Caco-2 (cell line): ENCODE measurements around the gene ATP9B. TPM values are rescaled to one million over a fixed set of nuclear protein-coding genes. Genes with fewer than 3 reads are reported as not detected.

ENCODE experiments used
- BruUV-seq: library from RNA; stranded (reverse); fragments of 400-500 nt; replicated peaks from 2 replicates; lab custom pipeline; 2021; lab: Mats Ljungman, UMichigan
- CTCF ChIA-PET: fragments of 300-600 bp; sonication (Branson Sonifier 250); formaldehyde crosslinking; loops from one replicate; lab custom pipeline; 2022; ENCODE audit warnings: antibody characterized with exemption; lab: Charles Lee
- POLR2A ChIA-PET: fragments of 300-600 bp; sonication (Branson Sonifier 250); formaldehyde crosslinking; loops from one replicate; lab custom pipeline; 2022; ENCODE audit warnings: antibody characterized with exemption; lab: Charles Lee
- DNase-seq, 2 experiments: peaks; one replicate each; pipeline versions ENCODE4 v3.0.0 to v3.0.0-alpha.2; 2020 to 2022
- H3K27me3 ChIP-seq: replicated peaks from 2 replicates; pipeline ENCODE4 v1.6.0; 2011; ENCODE audit warnings: low read length; ENCODE audit not compliant: control insufficient read depth, insufficient read depth
- H3K36me3 ChIP-seq: 2 replicates; pipeline ENCODE4 v1.5.1; 2011; ENCODE audit warnings: low read length; ENCODE audit not compliant: control insufficient read depth, insufficient read depth
- H3K4me1 ChIP-seq: fragments of 250-450 bp; sonication (Bioruptor Pico); 2 replicates; pipeline ENCODE4 v1.5.1; 2020; ENCODE audit warnings: mild to moderate bottlenecking
- H3K4me3 ChIP-seq: 2 replicates; pipeline ENCODE4 v1.5.1; 2011; ENCODE audit warnings: low read depth, mild to moderate bottlenecking, control low read depth, low read length
- H3K9me3 ChIP-seq: fragments of 250-450 bp; sonication (Bioruptor Pico); 2 replicates; pipeline ENCODE4 v1.5.1; 2020; ENCODE audit warnings: mild to moderate bottlenecking, moderate library complexity
- H3K27ac Mint-ChIP-seq: one replicate; pipeline ENCODE4 v1.8.0; 2022; ENCODE audit warnings: mixed read lengths; ENCODE audit not compliant: unreplicated experiment
- H3K27me3 Mint-ChIP-seq: one replicate; pipeline ENCODE4 v1.8.0; 2022; ENCODE audit warnings: mixed read lengths; ENCODE audit not compliant: insufficient read depth, unreplicated experiment
- H3K36me3 Mint-ChIP-seq: one replicate; pipeline ENCODE4 v1.8.0; 2022; ENCODE audit warnings: mild to moderate bottlenecking, mixed read lengths; ENCODE audit not compliant: insufficient read depth, unreplicated experiment
- H3K4me1 Mint-ChIP-seq: one replicate; pipeline ENCODE4 v1.8.0; 2022; ENCODE audit warnings: low read depth, mixed read lengths; ENCODE audit not compliant: unreplicated experiment
- H3K4me3 Mint-ChIP-seq: one replicate; pipeline ENCODE4 v1.8.0; 2022; ENCODE audit warnings: mild to moderate bottlenecking, moderate library complexity, mixed read lengths; ENCODE audit not compliant: unreplicated experiment
- H3K9me3 Mint-ChIP-seq: one replicate; pipeline ENCODE4 v1.8.0; 2022; ENCODE audit warnings: mixed read lengths; ENCODE audit not compliant: unreplicated experiment
- intact Hi-C: fragments of 100-400 bp; cut with micrococcal nuclease; formaldehyde crosslinking; loops from one replicate; pipeline ENCODE4 v1.10.0; 2022; ENCODE audit not compliant: unreplicated experiment
- total RNA-seq: library from RNA; stranded (reverse); gene quantifications from 2 replicates; pipeline ENCODE4 v1.2.3, GENCODE V29; 2022
- TF ChIP-seq, protein P1 (sequence below), 2 experiments: fragments of 200-600 bp in 1 of 2; IDR thresholded peaks; 1 replicate in 1 of 2; 2 replicates in 1 of 2; pipeline versions ENCODE4 v1.5.1 to v1.8.0; 2011 to 2022; ENCODE audit warnings: antibody characterized with exemption in 1 of 2, control low read depth in 1 of 2, inconsistent platforms in 1 of 2, low read depth in 1 of 2, low read length in 1 of 2, mild to moderate bottlenecking in 1 of 2, moderate library complexity in 1 of 2; ENCODE audit not compliant: insufficient read depth in 1 of 2, severe bottlenecking in 1 of 2, unreplicated experiment in 1 of 2

The ATP9B gene
- total RNA-seq, 1 experiment from 2014 or later: 15.8 TPM

DNA sequence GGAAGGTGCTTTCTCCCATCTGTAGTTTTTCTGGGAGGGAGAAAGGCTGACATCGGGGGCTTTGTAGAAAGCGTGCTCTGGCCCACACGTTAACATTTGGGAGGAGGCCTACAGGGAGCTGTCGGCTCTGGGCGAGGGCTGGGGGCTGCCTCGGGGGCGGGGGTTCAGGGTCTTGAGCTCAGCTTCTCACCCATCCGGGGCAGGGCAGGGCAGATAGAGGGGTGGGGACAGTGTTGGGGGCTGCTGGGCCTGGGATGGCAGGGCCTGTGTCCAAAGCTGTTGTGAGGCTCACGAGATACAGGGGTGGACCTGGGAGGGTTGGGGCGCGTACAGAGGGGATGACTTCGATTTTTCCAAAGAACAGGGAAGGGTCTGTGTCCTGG lies 353.6 kb downstream of the ATP9B start:
- Mint-ChIP-seq H3K9me3 (no peaks in the 10 kb centered on the region), H3K4me1 (peaks cover 6% of the 10 kb centered on the region), H3K27me3 (no peaks in the 10 kb centered on the region), H3K27ac (no peak overlapping the region), H3K4me3 (no peak overlapping the region), H3K36me3 (no peaks in the 10 kb centered on the region)
- intact Hi-C loops: no loop called here
- TF ChIP-seq, protein P1, sequence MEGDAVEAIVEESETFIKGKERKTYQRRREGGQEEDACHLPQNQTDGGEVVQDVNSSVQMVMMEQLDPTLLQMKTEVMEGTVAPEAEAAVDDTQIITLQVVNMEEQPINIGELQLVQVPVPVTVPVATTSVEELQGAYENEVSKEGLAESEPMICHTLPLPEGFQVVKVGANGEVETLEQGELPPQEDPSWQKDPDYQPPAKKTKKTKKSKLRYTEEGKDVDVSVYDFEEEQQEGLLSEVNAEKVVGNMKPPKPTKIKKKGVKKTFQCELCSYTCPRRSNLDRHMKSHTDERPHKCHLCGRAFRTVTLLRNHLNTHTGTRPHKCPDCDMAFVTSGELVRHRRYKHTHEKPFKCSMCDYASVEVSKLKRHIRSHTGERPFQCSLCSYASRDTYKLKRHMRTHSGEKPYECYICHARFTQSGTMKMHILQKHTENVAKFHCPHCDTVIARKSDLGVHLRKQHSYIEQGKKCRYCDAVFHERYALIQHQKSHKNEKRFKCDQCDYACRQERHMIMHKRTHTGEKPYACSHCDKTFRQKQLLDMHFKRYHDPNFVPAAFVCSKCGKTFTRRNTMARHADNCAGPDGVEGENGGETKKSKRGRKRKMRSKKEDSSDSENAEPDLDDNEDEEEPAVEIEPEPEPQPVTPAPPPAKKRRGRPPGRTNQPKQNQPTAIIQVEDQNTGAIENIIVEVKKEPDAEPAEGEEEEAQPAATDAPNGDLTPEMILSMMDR (IDR thresholded peaks at IDR 0.05; ENCODE audit: insufficient read depth in 1 of 2, low read depth in 1 of 2, low read length in 1 of 2, severe bottlenecking in 1 of 2, unreplicated experiment in 1 of 2): no peak
- no peak for DNase-seq
- BruUV-seq: no TSS peak
- Histone ChIP-seq H3K9me3 (no peaks in the 10 kb centered on the region), H3K4me1 (no peaks in the 10 kb centered on the region), H3K27me3 (no peaks in the 10 kb centered on the region), H3K4me3 (no peak overlapping the region), H3K36me3 (no peaks in the 10 kb centered on the region)
- CTCF ChIA-PET: no interaction called here
- POLR2A ChIA-PET: no interaction called here

DNA sequence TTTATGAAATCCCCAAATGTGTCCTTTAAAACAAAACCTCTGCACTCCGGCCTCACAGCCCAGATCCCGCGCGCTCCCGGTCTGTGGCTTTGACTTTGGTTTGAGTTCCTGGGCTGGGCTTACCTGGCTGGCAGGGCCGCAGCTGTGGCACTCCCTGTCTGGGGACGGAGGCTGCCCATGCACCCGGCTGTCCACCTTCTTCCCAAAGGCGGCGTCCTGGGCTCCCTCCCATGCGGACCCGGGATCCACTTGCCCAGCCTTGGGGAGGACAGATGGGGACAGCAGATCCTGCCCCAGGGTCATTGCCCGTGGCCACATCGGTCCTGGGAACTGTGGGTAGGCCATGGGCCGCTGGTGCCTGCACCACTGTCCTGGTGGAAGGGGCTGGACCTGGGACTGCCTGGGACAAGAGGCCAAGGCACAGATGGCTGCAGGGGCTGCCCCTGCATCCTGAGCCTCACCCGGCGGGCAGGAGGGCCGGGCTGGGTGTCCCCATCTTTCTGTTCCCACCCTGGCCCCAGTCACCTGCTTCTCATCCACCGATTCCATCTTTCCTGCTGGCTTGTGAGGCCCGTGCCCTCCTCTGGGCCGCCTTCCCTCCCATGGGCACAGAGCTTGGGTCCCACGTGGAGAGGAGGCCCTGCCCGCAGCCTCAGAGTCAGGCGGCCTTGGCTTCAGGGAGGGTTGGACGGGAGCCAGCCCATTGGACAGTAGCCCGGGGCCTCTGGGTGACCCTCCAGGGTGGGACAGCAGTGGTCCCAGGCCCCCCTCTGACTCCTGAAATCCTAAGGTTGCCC lies 354.2 kb downstream of the ATP9B start:
- BruUV-seq: no TSS peak
- Mint-ChIP-seq H3K9me3 (no peaks in the 10 kb centered on the region), H3K27me3 (no peaks in the 10 kb centered on the region), H3K4me3 (no peak overlapping the region), H3K27ac (no peak overlapping the region), H3K36me3 (no peaks in the 10 kb centered on the region), H3K4me1 (peaks cover 6% of the 10 kb centered on the region)
- TF ChIP-seq, protein P1 (IDR thresholded peaks at IDR 0.05; ENCODE audit: insufficient read depth in 1 of 2, low read depth in 1 of 2, low read length in 1 of 2, severe bottlenecking in 1 of 2, unreplicated experiment in 1 of 2): no peak
- H3K36me3 ChIP-seq: no peaks in the 10 kb centered on the region
- H3K9me3 ChIP-seq: no peaks in the 10 kb centered on the region
- intact Hi-C loops: no loop called here
- no peak for DNase-seq
- H3K4me1 ChIP-seq: no peaks in the 10 kb centered on the region
- ChIA-PET CTCF (no interaction called here), POLR2A (no interaction called here)
- H3K4me3 ChIP-seq: no peak overlapping the region
- H3K27me3 ChIP-seq: no peaks in the 10 kb centered on the region

- Histone ChIP-seq H3K4me1 (no peaks in the 10 kb centered on the region), H3K27me3 (no peaks in the 10 kb centered on the region), H3K9me3 (no peaks in the 10 kb centered on the region), H3K36me3 (no peaks in the 10 kb centered on the region), H3K4me3 (no peak overlapping the region)
- Mint-ChIP-seq H3K36me3 (no peaks in the 10 kb centered on the region), H3K4me1 (peaks cover 6% of the 10 kb centered on the region), H3K9me3 (no peaks in the 10 kb centered on the region), H3K27me3 (no peaks in the 10 kb centered on the region), H3K4me3 (no peak overlapping the region), H3K27ac (no peak overlapping the region)
- BruUV-seq: no TSS peak
- ChIA-PET POLR2A (no interaction called here), CTCF (no interaction called here)
- intact Hi-C loops: no loop called here
- DNase-seq: no peak
- TF ChIP-seq, protein P1 (IDR thresholded peaks at IDR 0.05; ENCODE audit: insufficient read depth in 1 of 2, low read depth in 1 of 2, low read length in 1 of 2, severe bottlenecking in 1 of 2, unreplicated experiment in 1 of 2): no peak
Measured at GRCh38 chr18:79424008-79424565, 354.9 kb downstream of the ATP9B start.
